Measurements from ENCODE around the gene RAP1GAP2.

The RAP1GAP2 gene

DNA sequence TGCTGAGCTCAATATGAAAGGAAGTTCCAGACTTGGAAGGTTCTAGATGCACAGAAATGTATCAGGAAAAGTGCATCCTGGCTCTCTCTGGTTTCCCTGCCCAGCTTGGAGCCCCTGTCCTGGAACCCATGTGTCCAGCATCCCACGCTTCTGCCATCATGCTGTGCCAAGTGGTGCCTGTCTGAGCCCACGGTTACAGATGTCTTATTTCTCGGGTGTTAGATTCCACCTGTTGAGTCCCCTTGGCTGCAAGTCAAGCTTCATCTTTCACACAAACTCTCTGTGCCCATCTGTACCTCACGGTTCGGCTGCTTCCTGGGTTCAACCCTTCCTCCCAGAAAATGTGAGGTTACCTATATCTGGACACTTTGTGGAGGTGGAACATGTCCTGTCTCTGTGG, 244.6 kb downstream of the RAP1GAP2 start:
- Histone ChIP-seq H4K20me1 (ENCODE audit: insufficient read depth, low read length) (no peaks in the 10 kb centered on the region), H3K79me2 (ENCODE audit: insufficient read depth, low read length) (no peaks in the 10 kb centered on the region), H3K36me3 (ENCODE audit: insufficient read depth, low read length) (no peaks in the 10 kb centered on the region), H3K9me3 (ENCODE audit: low read length) (peaks cover 8% of the 10 kb centered on the region; the same call in 1 of the 2 replicates), H3K27me3 (ENCODE audit: insufficient read depth, low read length) (no peaks in the 10 kb centered on the region), H3K4me1 (ENCODE audit: insufficient read depth, low read length, severe bottlenecking) (no peaks in the 10 kb centered on the region), H3K27ac (ENCODE audit: low read depth, low read length, poor library complexity, severe bottlenecking) (no peak overlapping the region), H3K4me3 (ENCODE audit: low read depth, low read length, poor library complexity, severe bottlenecking) (no peak overlapping the region), H3F3A (ENCODE audit: insufficient read depth, low read length) (no peaks in the 10 kb centered on the region), H3K9ac (ENCODE audit: low read length) (no peak overlapping the region), H2AFZ (ENCODE audit: low read length) (no peak overlapping the region), H3K4me2 (ENCODE audit: low read length) (no peak overlapping the region), H3K9me2 (ENCODE audit: low read depth, low read length) (no peaks in the 10 kb centered on the region)
- TF ChIP-seq CTCF (IDR thresholded peaks at IDR 0.05; ENCODE audit: low read length) = no peak
- no peak for TF ChIP-seq EZH2 (IDR thresholded peaks at IDR 0.05; ENCODE audit: borderline replicate concordance, low read length)

DNA sequence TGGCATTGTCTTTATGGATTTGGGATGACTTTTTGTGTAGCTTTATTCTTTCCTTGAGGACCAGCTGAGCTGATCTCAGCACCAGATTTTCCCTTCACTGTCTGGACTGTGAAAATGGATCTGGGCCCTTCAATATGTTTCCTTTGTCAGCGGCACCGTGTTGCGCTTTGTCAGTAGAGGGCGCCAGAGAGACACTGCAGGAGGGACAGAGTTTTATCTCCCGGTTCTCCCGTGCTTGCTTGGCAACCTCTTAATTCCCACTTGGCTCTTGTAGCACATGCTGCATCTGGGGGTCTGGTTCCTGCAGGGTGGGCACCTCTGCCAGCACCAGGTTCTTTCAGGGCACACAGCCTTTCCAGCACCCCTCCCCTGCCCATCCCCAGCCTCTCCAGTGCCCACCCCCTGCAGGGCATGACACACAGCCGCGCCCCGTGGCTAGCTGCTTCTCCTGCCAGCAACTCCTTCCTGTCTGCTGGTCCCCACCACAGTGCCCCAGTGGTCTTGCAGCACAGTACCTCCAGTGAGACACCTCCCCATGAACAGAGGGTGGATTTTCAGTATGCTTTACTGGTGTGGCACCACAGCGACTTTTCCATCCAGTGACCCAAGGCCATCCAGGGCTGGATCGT, 247.6 kb downstream of the RAP1GAP2 start:
- Histone ChIP-seq H3F3A (ENCODE audit: insufficient read depth, low read length) (no peaks in the 10 kb centered on the region), H3K27me3 (ENCODE audit: insufficient read depth, low read length) (no peaks in the 10 kb centered on the region; the same call in 1 of the 2 replicates), H3K36me3 (ENCODE audit: insufficient read depth, low read length) (no peaks in the 10 kb centered on the region), H3K79me2 (ENCODE audit: insufficient read depth, low read length) (no peaks in the 10 kb centered on the region), H3K9me2 (ENCODE audit: low read depth, low read length) (no peaks in the 10 kb centered on the region), H4K20me1 (ENCODE audit: insufficient read depth, low read length) (no peaks in the 10 kb centered on the region), H3K9me3 (ENCODE audit: low read length) (peaks cover 8% of the 10 kb centered on the region; the same call in 1 of the 2 replicates), H3K4me3 (ENCODE audit: low read depth, low read length, poor library complexity, severe bottlenecking) (no peak overlapping the region), H3K9ac (ENCODE audit: low read length) (no peak overlapping the region), H2AFZ (ENCODE audit: low read length) (no peak overlapping the region), H3K4me1 (ENCODE audit: insufficient read depth, low read length, severe bottlenecking) (no peaks in the 10 kb centered on the region), H3K4me2 (ENCODE audit: low read length) (no peak overlapping the region), H3K27ac (ENCODE audit: low read depth, low read length, poor library complexity, severe bottlenecking) (no peak overlapping the region)
- TF ChIP-seq CTCF (IDR thresholded peaks at IDR 0.05; ENCODE audit: low read length) = peak; percentile 30; the same call in 1 of the 2 replicates
- TF ChIP-seq EZH2 (IDR thresholded peaks at IDR 0.05; ENCODE audit: borderline replicate concordance, low read length) = no peak

DNA sequence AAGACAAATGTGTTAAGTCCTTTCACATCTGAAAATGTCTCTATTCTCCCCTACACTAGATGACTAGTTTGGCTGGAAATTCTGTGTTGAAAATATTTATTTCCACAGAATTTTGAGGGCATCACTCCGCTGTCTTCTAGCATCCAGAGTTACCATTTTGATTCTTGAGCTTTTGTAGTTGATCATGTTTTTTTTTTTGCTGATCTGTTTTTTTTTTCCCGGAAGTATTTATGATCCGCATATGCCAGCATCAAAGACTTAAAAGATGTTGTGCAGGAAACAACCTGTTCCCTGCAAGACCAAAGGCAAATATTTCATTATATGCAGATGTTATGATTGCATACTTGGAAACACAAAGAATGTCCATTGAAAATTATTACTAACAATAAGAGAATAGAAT, 250.5 kb downstream of the RAP1GAP2 start:
- no peaks in the 10 kb centered on the region; the same call in 1 of the 2 replicates for H3K27me3 ChIP-seq (ENCODE audit: insufficient read depth, low read length)
- H2AFZ ChIP-seq (ENCODE audit: low read length) = no peak overlapping the region
- TF ChIP-seq EZH2 (IDR thresholded peaks at IDR 0.05; ENCODE audit: borderline replicate concordance, low read length) (no peak), CTCF (IDR thresholded peaks at IDR 0.05; ENCODE audit: low read length) (no peak)
- no peaks in the 10 kb centered on the region for H3K4me1 ChIP-seq (ENCODE audit: insufficient read depth, low read length, severe bottlenecking)
- H3K9me3 ChIP-seq (ENCODE audit: low read length) = peaks cover 8% of the 10 kb centered on the region; the same call in 1 of the 2 replicates
- no peaks in the 10 kb centered on the region for H3K9me2 ChIP-seq (ENCODE audit: low read depth, low read length)
- H3K4me3 ChIP-seq (ENCODE audit: low read depth, low read length, poor library complexity, severe bottlenecking) = no peak overlapping the region
- no peak overlapping the region for H3K4me2 ChIP-seq (ENCODE audit: low read length)
- H3K9ac ChIP-seq (ENCODE audit: low read length) = no peak overlapping the region
- H3F3A ChIP-seq (ENCODE audit: insufficient read depth, low read length) = no peaks in the 10 kb centered on the region
- no peak overlapping the region for H3K27ac ChIP-seq (ENCODE audit: low read depth, low read length, poor library complexity, severe bottlenecking)
- H3K79me2 ChIP-seq (ENCODE audit: insufficient read depth, low read length) = no peaks in the 10 kb centered on the region
- H4K20me1 ChIP-seq (ENCODE audit: insufficient read depth, low read length) = no peaks in the 10 kb centered on the region
- no peaks in the 10 kb centered on the region for H3K36me3 ChIP-seq (ENCODE audit: insufficient read depth, low read length)

Data from OCI-LY1 (cell line).